ENCODE measurements around the gene COG1.

The COG1 gene

DNA sequence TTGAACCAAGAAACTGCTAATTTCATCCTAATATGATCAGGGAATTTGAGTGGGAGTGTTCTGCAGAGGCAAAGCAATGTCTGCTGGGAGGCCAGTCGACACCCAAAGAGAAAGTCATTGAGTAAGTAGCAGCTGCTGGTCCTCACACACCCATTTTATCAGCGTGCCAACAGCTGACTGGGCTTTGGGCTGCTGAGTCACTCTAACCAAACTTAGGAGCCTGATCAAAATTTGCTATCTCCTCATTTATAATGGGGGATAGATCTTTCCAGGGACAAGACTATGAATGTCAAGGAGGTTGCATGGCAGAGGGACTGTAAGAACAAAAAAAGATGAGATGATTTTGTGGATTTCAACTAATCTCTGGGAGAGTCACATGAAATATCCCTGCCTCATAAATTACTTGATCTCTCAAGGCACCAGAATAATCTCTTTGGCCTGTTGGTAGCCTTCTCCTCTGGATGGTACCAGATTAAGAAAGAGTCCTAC is 35.9 kb downstream of the COG1 start:
- no peak overlapping the region for H2AFZ ChIP-seq (ENCODE audit: low read depth, low read length)
- H3K9me3 ChIP-seq (ENCODE audit: insufficient read depth, low read length, severe bottlenecking) = no peaks in the 10 kb centered on the region
- TF ChIP-seq CTCF (IDR thresholded peaks at IDR 0.05; ENCODE audit: borderline replicate concordance, extremely low read depth, low read length, poor library complexity, severe bottlenecking) (no peak), EZH2 (IDR thresholded peaks at IDR 0.05; ENCODE audit: borderline replicate concordance, low read depth, low read length, severe bottlenecking) (no peak)
- H3K27ac ChIP-seq (ENCODE audit: low read length) = no peak overlapping the region
- peaks cover 91% of the 10 kb centered on the region for H3K79me2 ChIP-seq (ENCODE audit: insufficient read depth, low read length)
- H4K20me1 ChIP-seq (ENCODE audit: insufficient read depth, low read length) = peaks cover 58% of the 10 kb centered on the region
- peaks cover 37% of the 10 kb centered on the region for H3K4me1 ChIP-seq (ENCODE audit: insufficient read depth, low read length)
- peaks cover 17% of the 10 kb centered on the region for H3K36me3 ChIP-seq (ENCODE audit: insufficient read depth, low read length)
- no peaks in the 10 kb centered on the region for H3K27me3 ChIP-seq (ENCODE audit: insufficient read depth, low read length, poor library complexity)
- H3K4me2 ChIP-seq (ENCODE audit: insufficient read depth, low read length) = peak overlapping the region; percentile 35; the same call in 1 of the 2 replicates
- H3K9ac ChIP-seq (ENCODE audit: low read depth, low read length) = no peak overlapping the region
- DNase-seq = no peak
- H3K4me3 ChIP-seq (ENCODE audit: low read depth in 1 of 2, low read length in 2 of 2) = no peak overlapping the region
- no peak for ATAC-seq (ENCODE audit: insufficient read depth, low read depth)

- no peaks in the 10 kb centered on the region for H3K9me3 ChIP-seq (ENCODE audit: insufficient read depth, low read length, severe bottlenecking)
- TF ChIP-seq CTCF (IDR thresholded peaks at IDR 0.05; ENCODE audit: borderline replicate concordance, extremely low read depth, low read length, poor library complexity, severe bottlenecking) = no peak
- no peak for TF ChIP-seq EZH2 (IDR thresholded peaks at IDR 0.05; ENCODE audit: borderline replicate concordance, low read depth, low read length, severe bottlenecking)
- ATAC-seq (ENCODE audit: insufficient read depth, low read depth) (no peak), DNase-seq (no peak)
- no peak overlapping the region for H2AFZ ChIP-seq (ENCODE audit: low read depth, low read length)
- peaks cover 94% of the 10 kb centered on the region for H3K79me2 ChIP-seq (ENCODE audit: insufficient read depth, low read length)
- H3K4me2 ChIP-seq (ENCODE audit: insufficient read depth, low read length) = peak overlapping the region; percentile 95
- H3K27ac ChIP-seq (ENCODE audit: low read length) = no peak overlapping the region
- peaks cover 46% of the 10 kb centered on the region for H3K4me1 ChIP-seq (ENCODE audit: insufficient read depth, low read length)
- peak overlapping the region in 1 of 2 experiments; percentile 73; a peak in 1 of 4 replicates for H3K4me3 ChIP-seq (ENCODE audit: low read depth in 1 of 2, low read length in 2 of 2)
- peaks cover 52% of the 10 kb centered on the region for H4K20me1 ChIP-seq (ENCODE audit: insufficient read depth, low read length)
- no peaks in the 10 kb centered on the region for H3K27me3 ChIP-seq (ENCODE audit: insufficient read depth, low read length, poor library complexity)
- peaks cover 22% of the 10 kb centered on the region for H3K36me3 ChIP-seq (ENCODE audit: insufficient read depth, low read length)
- no peak overlapping the region; the same call in 1 of the 2 replicates for H3K9ac ChIP-seq (ENCODE audit: low read depth, low read length)
These were observed 37.2 kb downstream of the COG1 start for GRCh38 chr17:73230088-73230487.

- peak overlapping the region; percentile 80 for H3K27ac ChIP-seq (ENCODE audit: low read length)
- H3K9me3 ChIP-seq (ENCODE audit: insufficient read depth, low read length, severe bottlenecking) = no peaks in the 10 kb centered on the region
- H3K27me3 ChIP-seq (ENCODE audit: insufficient read depth, low read length, poor library complexity) = no peaks in the 10 kb centered on the region
- peaks cover 44% of the 10 kb centered on the region for H4K20me1 ChIP-seq (ENCODE audit: insufficient read depth, low read length)
- peak overlapping the region; percentile 73 to 95 for H3K4me3 ChIP-seq (ENCODE audit: low read depth in 1 of 2, low read length in 2 of 2)
- H3K4me2 ChIP-seq (ENCODE audit: insufficient read depth, low read length) = peak overlapping the region; percentile 95
- TF ChIP-seq EZH2 (IDR thresholded peaks at IDR 0.05; ENCODE audit: borderline replicate concordance, low read depth, low read length, severe bottlenecking) (no peak), CTCF (IDR thresholded peaks at IDR 0.05; ENCODE audit: borderline replicate concordance, extremely low read depth, low read length, poor library complexity, severe bottlenecking) (no peak)
- peaks cover 28% of the 10 kb centered on the region for H3K36me3 ChIP-seq (ENCODE audit: insufficient read depth, low read length)
- peak overlapping the region; percentile 83 for H2AFZ ChIP-seq (ENCODE audit: low read depth, low read length)
- ATAC-seq (ENCODE audit: insufficient read depth, low read depth) = no peak
- peaks cover 53% of the 10 kb centered on the region for H3K4me1 ChIP-seq (ENCODE audit: insufficient read depth, low read length)
- DNase-seq = peak; percentile 11
- H3K79me2 ChIP-seq (ENCODE audit: insufficient read depth, low read length) = peaks cover 86% of the 10 kb centered on the region
- H3K9ac ChIP-seq (ENCODE audit: low read depth, low read length) = peak overlapping the region; percentile 86
These were observed 38.5 kb downstream of the COG1 start for GRCh38 chr17:73231395-73231794.

Data from DND-41 (cell line).